Osteoblast (primary cell): ENCODE results near the gene GPR17. TPM values are rescaled to one million over a fixed set of nuclear protein-coding genes. Genes with fewer than 3 reads are reported as not detected.
A peak's percentile ranks its signal among the peaks of the same experiment; 100 is the strongest.

Experiments used
- DNase-seq: peaks from one replicate; pipeline ENCODE4 v3.0.0; 2011; ENCODE audit warnings: low spot score, mixed read lengths; ENCODE audit not compliant: insufficient read length; ENCODE audit errors: missing footprints
- H2AFZ ChIP-seq: 2 replicates; pipeline ENCODE4 v1.6.0; 2011; ENCODE audit warnings: mild to moderate bottlenecking, low read length
- H3K27ac ChIP-seq: 2 replicates; pipeline ENCODE4 v1.5.1; 2011; ENCODE audit warnings: mild to moderate bottlenecking, low read depth, low read length, moderate library complexity
- H3K27me3 ChIP-seq: 2 replicates; pipeline ENCODE4 v1.6.0; 2012; ENCODE audit warnings: mild to moderate bottlenecking, control low read depth, inconsistent platforms, low read length, moderate library complexity; ENCODE audit not compliant: insufficient read depth
- H3K36me3 ChIP-seq: 2 replicates; pipeline ENCODE4 v1.5.1; 2011; ENCODE audit warnings: mild to moderate bottlenecking, low read length, control low read depth, moderate library complexity; ENCODE audit not compliant: insufficient read depth
- H3K4me1 ChIP-seq: 2 replicates; pipeline ENCODE4 v1.5.1; 2011; ENCODE audit warnings: mild to moderate bottlenecking, low read length, control low read depth, moderate library complexity; ENCODE audit not compliant: insufficient read depth
- H3K4me2 ChIP-seq: 2 replicates; pipeline ENCODE4 v1.6.0; 2011; ENCODE audit warnings: mild to moderate bottlenecking, low read length; ENCODE audit not compliant: insufficient read depth
- H3K4me3 ChIP-seq: fragments of 200-600 bp; sonication (generic); 3 replicates; pipeline ENCODE4 v1.5.1; 2012; ENCODE audit warnings: mild to moderate bottlenecking, low read length, inconsistent platforms; ENCODE audit not compliant: insufficient read depth
- H3K79me2 ChIP-seq: 2 replicates; pipeline ENCODE4 v1.6.0; 2012; ENCODE audit warnings: mild to moderate bottlenecking, low read length, control low read depth, inconsistent platforms; ENCODE audit not compliant: insufficient read depth
- H3K9me3 ChIP-seq: 2 replicates; pipeline ENCODE4 v1.5.1; 2011; ENCODE audit warnings: low read depth, low read length, control low read depth
- H4K20me1 ChIP-seq: 2 replicates; pipeline ENCODE4 v1.6.0; 2012; ENCODE audit warnings: mild to moderate bottlenecking, low read length, control low read depth; ENCODE audit not compliant: insufficient read depth
- CTCF ChIP-seq: IDR thresholded peaks from 2 replicates; pipeline ENCODE4 v1.5.1; 2011; ENCODE audit warnings: mild to moderate bottlenecking, low read depth, low read length, moderate library complexity; ENCODE audit errors: extremely low read depth
- total RNA-seq: library from RNA; depleted of rRNA; stranded (reverse); fragments of >200 nt; gene quantifications from 2 replicates; pipeline ENCODE4 v1.2.3, GENCODE V29; 2012

The GPR17 gene
- total RNA-seq, 1 donor: not detected

GRCh38 chr2:127671557-127672302, 25.8 kb downstream of the GPR17 start:
- no peak overlapping the region for H2AFZ ChIP-seq
- H3K27me3 ChIP-seq: peaks cover 33% of the 10 kb centered on the region
- no peak overlapping the region for H3K4me2 ChIP-seq
- peaks cover 2% of the 10 kb centered on the region for H4K20me1 ChIP-seq
- H3K4me3 ChIP-seq: no peak overlapping the region
- no peak for TF ChIP-seq CTCF
- no peak overlapping the region for H3K27ac ChIP-seq
- peak; percentile 45 for DNase-seq
- no peaks in the 10 kb centered on the region for H3K36me3 ChIP-seq
- H3K79me2 ChIP-seq: no peaks in the 10 kb centered on the region
- no peaks in the 10 kb centered on the region for H3K9me3 ChIP-seq
- peaks cover 7% of the 10 kb centered on the region for H3K4me1 ChIP-seq

- no peak overlapping the region for H3K4me2 ChIP-seq
- H3K27me3 ChIP-seq: peaks cover 34% of the 10 kb centered on the region
- no peak overlapping the region for H3K27ac ChIP-seq
- H2AFZ ChIP-seq: no peak overlapping the region
- H3K4me1 ChIP-seq: peaks cover 7% of the 10 kb centered on the region
- TF ChIP-seq CTCF: no peak
- no peaks in the 10 kb centered on the region for H3K79me2 ChIP-seq
- H3K9me3 ChIP-seq: no peaks in the 10 kb centered on the region
- H4K20me1 ChIP-seq: peaks cover 2% of the 10 kb centered on the region
- no peak overlapping the region for H3K4me3 ChIP-seq
- H3K36me3 ChIP-seq: no peaks in the 10 kb centered on the region
- peak; percentile 92 for DNase-seq
These were observed 26.6 kb downstream of the GPR17 start for GRCh38 chr2:127672341-127673224.

GRCh38 chr2:127673291-127674069, 27.5 kb downstream of the GPR17 start:
- Histone ChIP-seq H3K36me3 (no peaks in the 10 kb centered on the region), H3K4me1 (peaks cover 7% of the 10 kb centered on the region), H3K27ac (no peak overlapping the region), H2AFZ (no peak overlapping the region), H3K4me2 (peak overlapping the region; percentile 73), H3K4me3 (no peak overlapping the region), H4K20me1 (peaks cover 2% of the 10 kb centered on the region), H3K79me2 (no peaks in the 10 kb centered on the region), H3K9me3 (no peaks in the 10 kb centered on the region), H3K27me3 (peaks cover 38% of the 10 kb centered on the region)
- no peak for TF ChIP-seq CTCF
- DNase-seq: peak; percentile 89
